CD1c-positive myeloid dendritic cell (primary cell): ENCODE data around the gene TYW3.

ENCODE experiments used
- DNase-seq: peaks from one replicate; pipeline ENCODE4 v3.0.0-alpha.2; 2016; ENCODE audit errors: extremely low spot score

Gene TYW3

GRCh38 chr1:74790453-74790852 is 57.5 kb downstream of the TYW3 start:
- no peak for DNase-seq

- no peak for DNase-seq
These were observed 58.5 kb downstream of the TYW3 start for GRCh38 chr1:74791491-74791890.

DNA sequence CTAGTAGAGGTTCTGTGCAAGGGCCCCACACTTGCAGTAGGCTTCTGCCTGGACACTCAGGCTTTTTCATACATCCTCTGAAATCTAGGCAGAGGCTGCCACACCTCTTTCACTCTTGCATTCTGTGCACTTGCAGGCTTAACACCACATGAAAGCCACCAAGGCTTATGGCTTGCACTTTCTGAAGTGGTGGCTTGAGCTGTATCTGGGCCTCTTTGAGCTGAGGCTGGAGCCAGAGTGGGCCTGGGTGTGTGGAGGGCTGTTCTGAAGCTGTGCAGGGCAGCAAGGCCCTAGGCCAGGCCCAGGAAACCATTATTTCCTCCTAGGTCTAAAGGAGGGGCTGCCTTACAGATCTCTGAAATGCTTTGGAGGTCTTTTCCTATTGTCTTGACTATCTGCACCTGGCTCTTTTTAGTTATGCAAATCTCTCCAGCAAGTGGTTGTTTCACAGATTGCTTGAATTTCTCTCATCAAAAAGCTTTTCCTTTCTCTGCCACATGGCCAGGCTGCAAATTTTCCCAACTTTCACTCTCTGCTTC is 66.2 kb downstream of the TYW3 start:
- DNase-seq: no peak

GRCh38 chr1:74811436-74812179 is 78.7 kb downstream of the TYW3 start:
- DNase-seq: no peak

- DNase-seq: no peak
These were observed 79.2 kb downstream of the TYW3 start for GRCh38 chr1:74812180-74812541.
